ENCODE measurements around the gene BAIAP2.

DNA sequence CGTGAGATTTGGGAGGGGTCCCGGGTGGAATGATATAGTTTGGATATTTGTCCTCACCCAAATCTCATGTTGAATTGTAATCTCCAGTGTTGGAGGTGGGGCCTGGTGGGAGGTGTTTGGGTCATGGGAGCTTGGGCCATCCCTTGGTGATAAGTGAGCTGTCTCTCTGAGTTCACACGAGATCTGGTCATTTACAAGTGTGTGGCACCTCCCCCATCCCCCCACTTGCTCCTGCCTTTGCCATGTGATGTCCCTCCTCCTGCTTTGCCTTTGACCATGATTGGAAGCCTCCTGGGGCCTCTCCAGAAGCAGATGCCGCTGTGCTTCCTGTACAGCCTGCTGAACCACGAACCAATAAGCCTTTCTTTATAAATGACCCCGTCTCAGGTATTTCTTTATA, 21.3 kb upstream of the BAIAP2 start:
- no peak for TF ChIP-seq CTCF (IDR thresholded peaks at IDR 0.05)
- TF ChIP-seq EP300 (IDR thresholded peaks at IDR 0.05), result no peak
